ENCODE data around the gene RADX. TPM values are rescaled to one million over a fixed set of nuclear protein-coding genes. Genes with fewer than 3 reads are reported as not detected.
"Not testable (repeated sequence)": the region's sequence is repeated elsewhere in the genome, so short reads cannot be mapped to it uniquely, and the experiment has no call there.

RADX gene
- total and polyA plus RNA-seq, 2 of the 13 experiments (the other 11 are each of a cell fraction or from before 2014, with no cell fraction given) = 1.1 to 2.7 TPM

DNA sequence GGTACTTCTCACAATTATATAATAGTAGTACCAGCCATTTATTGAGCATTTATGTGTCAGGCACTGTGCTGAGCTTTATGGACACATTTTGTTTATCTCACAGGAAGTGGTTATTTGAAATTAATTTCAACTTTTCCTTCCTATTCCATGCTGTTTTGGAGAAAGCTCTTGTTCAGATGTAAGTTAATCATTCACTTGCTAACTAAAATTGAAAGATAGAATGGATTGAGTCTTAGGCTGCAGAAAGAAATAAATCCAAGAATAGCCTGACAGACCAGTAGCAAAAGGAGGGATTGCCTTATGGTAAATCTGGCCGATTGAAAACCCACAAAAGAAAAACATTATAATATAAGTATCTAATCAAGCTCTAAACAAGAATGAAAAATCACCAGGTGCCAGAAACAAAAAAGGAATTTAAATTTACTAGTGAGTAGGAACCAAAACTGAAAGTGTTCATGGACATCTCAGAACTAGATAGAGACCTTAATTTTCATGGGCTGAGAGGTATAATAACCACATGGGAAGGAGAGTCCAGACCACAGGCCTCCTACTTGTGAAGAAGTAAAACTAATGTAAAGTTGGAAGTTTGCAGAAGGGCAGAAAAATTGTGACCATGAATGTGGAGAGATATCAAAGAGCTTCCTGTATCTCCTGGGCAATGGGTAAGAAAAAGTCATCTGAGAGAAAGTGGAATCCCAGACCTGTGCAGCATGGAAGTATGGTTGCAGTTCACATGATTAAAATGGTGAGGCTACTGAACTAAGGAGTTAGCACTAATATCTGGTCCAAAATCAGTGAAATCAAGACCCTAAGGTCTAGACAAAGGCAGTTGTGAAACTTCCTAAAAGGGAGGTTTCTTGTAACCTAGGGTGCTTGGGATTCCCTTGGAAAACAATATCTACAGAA is 38.0 kb downstream of the RADX start:
- Histone ChIP-seq H3K4me1 (ENCODE audit: insufficient read depth, low read length) (0 out of 2 replicates have a peak, but pooled peaks cover 11% of the 10 kb centered on the region), H3K27me3 (ENCODE audit: control insufficient read depth in 1 of 2, insufficient read depth in 2 of 2, low read length in 2 of 2) (no peaks in the 10 kb centered on the region), H3K9me3 (ENCODE audit: low read length) (no peaks in the 10 kb centered on the region), H3K4me3 (replicated peaks in 1 of 3; ENCODE audit: insufficient read depth in 1 of 3, low read depth in 2 of 3, low read length in 3 of 3) (no peak overlapping the region), H3K36me3 (replicated peaks in 1 of 2; ENCODE audit: control insufficient read depth in 1 of 2, insufficient read depth in 2 of 2, low read length in 2 of 2) (no peaks in the 10 kb centered on the region), H3K9ac (ENCODE audit: insufficient read depth, low read depth, low read length) (no peak overlapping the region), H4K20me1 (ENCODE audit: insufficient read depth, low read length) (no peaks in the 10 kb centered on the region), H3K79me2 (ENCODE audit: insufficient read depth, low read length) (no peaks in the 10 kb centered on the region), H2AFZ (ENCODE audit: low read length) (no peak overlapping the region), H3K27ac (ENCODE audit: extremely low read length, insufficient read depth, low read length) (no peak overlapping the region), H3K4me2 (ENCODE audit: low read depth, low read length) (no peak overlapping the region)
- TF ChIP-seq, protein P1, sequence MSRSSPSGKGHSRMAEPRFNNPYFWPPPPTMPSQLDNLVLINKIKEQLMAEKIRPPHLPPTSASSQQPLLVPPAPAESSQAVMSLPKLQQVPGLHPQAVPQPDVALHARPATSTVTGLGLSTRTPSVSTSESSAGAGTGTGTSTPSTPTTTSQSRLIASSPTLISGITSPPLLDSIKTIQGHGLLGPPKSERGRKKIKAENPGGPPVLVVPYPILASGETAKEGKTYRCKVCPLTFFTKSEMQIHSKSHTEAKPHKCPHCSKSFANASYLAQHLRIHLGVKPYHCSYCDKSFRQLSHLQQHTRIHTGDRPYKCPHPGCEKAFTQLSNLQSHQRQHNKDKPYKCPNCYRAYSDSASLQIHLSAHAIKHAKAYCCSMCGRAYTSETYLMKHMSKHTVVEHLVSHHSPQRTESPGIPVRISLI (CRISPR knock-in tag; IDR thresholded peaks at IDR 0.05; ENCODE audit: borderline replicate concordance) = no peak
- TF ChIP-seq, protein P2, sequence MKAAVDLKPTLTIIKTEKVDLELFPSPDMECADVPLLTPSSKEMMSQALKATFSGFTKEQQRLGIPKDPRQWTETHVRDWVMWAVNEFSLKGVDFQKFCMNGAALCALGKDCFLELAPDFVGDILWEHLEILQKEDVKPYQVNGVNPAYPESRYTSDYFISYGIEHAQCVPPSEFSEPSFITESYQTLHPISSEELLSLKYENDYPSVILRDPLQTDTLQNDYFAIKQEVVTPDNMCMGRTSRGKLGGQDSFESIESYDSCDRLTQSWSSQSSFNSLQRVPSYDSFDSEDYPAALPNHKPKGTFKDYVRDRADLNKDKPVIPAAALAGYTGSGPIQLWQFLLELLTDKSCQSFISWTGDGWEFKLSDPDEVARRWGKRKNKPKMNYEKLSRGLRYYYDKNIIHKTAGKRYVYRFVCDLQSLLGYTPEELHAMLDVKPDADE (CRISPR knock-in tag; IDR thresholded peaks at IDR 0.05) = no peak
- TF ChIP-seq ZFP36L2 (CRISPR knock-in tag; IDR thresholded peaks at IDR 0.05) = no peak
- no peak for TF ChIP-seq ZNF30 (CRISPR knock-in tag; IDR thresholded peaks at IDR 0.05)
- DNase-seq (ENCODE audit: low spot score) (no peak), ATAC-seq (no peak), FAIRE-seq (no peak)
- WGBS (ENCODE audit: low lambda C conversion rate) = 97% methylated on average over 1 of the region's 1 CpG
- intact Hi-C loops (cut with micrococcal nuclease; ENCODE audit: unreplicated experiment) (no loop called here), in situ Hi-C loops (cut with HindIII; ENCODE audit: extremely low pct_ligation_motif_present, low pct_unique_long_range_greater_than_20kb) (no loop called here)
- BruUV-seq (replicated peaks) = no TSS peak
- POLR2A ChIA-PET = no interaction called here
- CTCF ChIA-PET (ENCODE audit: low intra/inter-chr PET ratio, low total read pairs) = no interaction called here

DNA sequence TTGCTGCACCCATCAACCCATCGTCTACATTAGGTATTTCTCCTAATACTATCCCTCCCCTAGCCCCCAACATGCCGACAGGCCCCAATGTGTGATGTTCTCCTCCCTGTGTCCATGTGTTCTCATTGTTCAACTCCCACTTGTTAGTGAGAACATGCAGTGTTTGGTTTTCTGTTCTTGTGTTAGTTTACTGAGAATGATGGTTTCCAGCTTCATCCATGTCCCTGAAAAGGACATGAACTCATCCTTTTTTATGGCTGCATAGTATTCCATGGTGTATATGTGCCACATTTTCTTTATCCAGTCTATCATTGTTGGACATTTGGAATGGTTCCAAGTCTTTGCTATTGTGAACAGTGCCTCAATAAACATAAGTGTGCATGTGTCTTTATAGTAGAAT is 41.8 kb downstream of the RADX start:
- H3K9ac ChIP-seq (ENCODE audit: insufficient read depth, low read depth, low read length); H3K27ac ChIP-seq (ENCODE audit: extremely low read length, insufficient read depth, low read length); DNase-seq (ENCODE audit: low spot score); intact Hi-C loops (cut with micrococcal nuclease; ENCODE audit: unreplicated experiment); ATAC-seq; H3K27me3 ChIP-seq (ENCODE audit: control insufficient read depth in 1 of 2, insufficient read depth in 2 of 2, low read length in 2 of 2); H3K4me3 ChIP-seq (replicated peaks in 1 of 3; ENCODE audit: insufficient read depth in 1 of 3, low read depth in 2 of 3, low read length in 3 of 3); CTCF ChIA-PET (ENCODE audit: low intra/inter-chr PET ratio, low total read pairs); H3K9me3 ChIP-seq (ENCODE audit: low read length); FAIRE-seq; H3K79me2 ChIP-seq (ENCODE audit: insufficient read depth, low read length); H3K4me2 ChIP-seq (ENCODE audit: low read depth, low read length); H4K20me1 ChIP-seq (ENCODE audit: insufficient read depth, low read length); BruUV-seq (replicated peaks); H3K36me3 ChIP-seq (replicated peaks in 1 of 2; ENCODE audit: control insufficient read depth in 1 of 2, insufficient read depth in 2 of 2, low read length in 2 of 2); POLR2A ChIA-PET; in situ Hi-C loops (cut with HindIII; ENCODE audit: extremely low pct_ligation_motif_present, low pct_unique_long_range_greater_than_20kb); H3K4me1 ChIP-seq (ENCODE audit: insufficient read depth, low read length); H2AFZ ChIP-seq (ENCODE audit: low read length): not testable (repeated sequence)
- 91% methylated on average over 2 of the region's 2 CpGs for WGBS (ENCODE audit: low lambda C conversion rate)
